ENCODE measurements around the gene EXD3.

Gene EXD3

GRCh38 chr9:137350696-137351584 is 72.0 kb downstream of the EXD3 start:
- Histone ChIP-seq H4K20me1 (ENCODE audit: insufficient read depth) (no peaks in the 10 kb centered on the region), H3K4me1 (ENCODE audit: low read depth, poor library complexity, severe bottlenecking) (no peaks in the 10 kb centered on the region), H3K4me3 (IDR thresholded peaks at IDR 0.05; ENCODE audit: insufficient read depth, low read depth, low read length) (no peak overlapping the region), H3K4me2 (no peak overlapping the region), H3K79me2 (ENCODE audit: insufficient read depth, low read depth) (no peaks in the 10 kb centered on the region), H3K27ac (no peak overlapping the region), H3K9ac (no peak overlapping the region), H3K36me3 (ENCODE audit: insufficient read depth) (no peaks in the 10 kb centered on the region), H2AFZ (ENCODE audit: low read depth) (no peak overlapping the region), H3K27me3 (ENCODE audit: insufficient read depth, low read depth) (peaks cover 32% of the 10 kb centered on the region)
- TF ChIP-seq, protein P1, sequence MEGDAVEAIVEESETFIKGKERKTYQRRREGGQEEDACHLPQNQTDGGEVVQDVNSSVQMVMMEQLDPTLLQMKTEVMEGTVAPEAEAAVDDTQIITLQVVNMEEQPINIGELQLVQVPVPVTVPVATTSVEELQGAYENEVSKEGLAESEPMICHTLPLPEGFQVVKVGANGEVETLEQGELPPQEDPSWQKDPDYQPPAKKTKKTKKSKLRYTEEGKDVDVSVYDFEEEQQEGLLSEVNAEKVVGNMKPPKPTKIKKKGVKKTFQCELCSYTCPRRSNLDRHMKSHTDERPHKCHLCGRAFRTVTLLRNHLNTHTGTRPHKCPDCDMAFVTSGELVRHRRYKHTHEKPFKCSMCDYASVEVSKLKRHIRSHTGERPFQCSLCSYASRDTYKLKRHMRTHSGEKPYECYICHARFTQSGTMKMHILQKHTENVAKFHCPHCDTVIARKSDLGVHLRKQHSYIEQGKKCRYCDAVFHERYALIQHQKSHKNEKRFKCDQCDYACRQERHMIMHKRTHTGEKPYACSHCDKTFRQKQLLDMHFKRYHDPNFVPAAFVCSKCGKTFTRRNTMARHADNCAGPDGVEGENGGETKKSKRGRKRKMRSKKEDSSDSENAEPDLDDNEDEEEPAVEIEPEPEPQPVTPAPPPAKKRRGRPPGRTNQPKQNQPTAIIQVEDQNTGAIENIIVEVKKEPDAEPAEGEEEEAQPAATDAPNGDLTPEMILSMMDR (conservative IDR thresholded peaks at IDR 0.05; ENCODE audit: low read depth, low read length): no peak

GRCh38 chr9:137349471-137350033 is 73.4 kb downstream of the EXD3 start:
- Histone ChIP-seq H3K4me2 (no peak overlapping the region), H3K27ac (no peak overlapping the region), H3K79me2 (ENCODE audit: insufficient read depth, low read depth) (no peaks in the 10 kb centered on the region), H3K4me1 (ENCODE audit: low read depth, poor library complexity, severe bottlenecking) (no peaks in the 10 kb centered on the region), H4K20me1 (ENCODE audit: insufficient read depth) (no peaks in the 10 kb centered on the region), H3K27me3 (ENCODE audit: insufficient read depth, low read depth) (peaks cover 42% of the 10 kb centered on the region), H3K36me3 (ENCODE audit: insufficient read depth) (no peaks in the 10 kb centered on the region), H3K4me3 (IDR thresholded peaks at IDR 0.05; ENCODE audit: insufficient read depth, low read depth, low read length) (no peak overlapping the region), H3K9ac (no peak overlapping the region), H2AFZ (ENCODE audit: low read depth) (no peak overlapping the region)
- TF ChIP-seq, protein P1 (conservative IDR thresholded peaks at IDR 0.05; ENCODE audit: low read depth, low read length): no peak

DNA sequence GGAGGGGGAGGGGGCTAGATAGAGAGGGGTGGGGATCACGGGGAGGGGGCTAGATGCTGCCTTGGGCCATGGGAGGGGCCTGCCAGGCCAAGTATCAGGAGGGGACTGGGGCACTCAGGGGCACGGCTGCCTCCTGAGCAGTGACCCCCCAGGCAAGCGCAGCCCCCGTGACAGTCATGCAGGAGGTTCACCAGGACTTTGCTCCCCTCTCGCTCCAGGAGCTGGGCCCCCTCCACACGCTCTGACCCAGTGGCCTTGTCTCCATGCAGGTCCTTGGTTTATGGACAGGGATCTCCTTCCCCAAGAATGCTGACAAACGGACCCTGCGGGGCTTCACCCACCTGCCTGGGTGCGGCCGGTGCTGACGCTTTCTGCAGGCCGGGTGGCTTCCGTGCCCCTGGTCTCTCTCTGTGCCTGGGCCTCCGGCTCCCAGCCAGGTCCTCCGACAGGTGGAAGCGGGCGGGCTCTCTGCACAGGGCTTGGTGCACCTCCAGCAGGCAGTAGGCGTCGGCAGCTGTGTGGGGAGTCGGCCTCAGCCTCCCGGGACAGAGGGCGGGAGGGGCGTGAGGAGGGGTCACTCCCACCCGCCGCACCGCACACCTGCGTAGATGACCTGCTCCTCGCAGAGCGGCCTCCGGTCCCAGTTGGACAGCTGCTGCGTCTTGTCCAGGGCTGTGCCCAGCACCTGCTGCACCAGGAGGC is 74.0 kb downstream of the EXD3 start:
- Histone ChIP-seq H2AFZ (ENCODE audit: low read depth) (no peak overlapping the region), H3K79me2 (ENCODE audit: insufficient read depth, low read depth) (no peaks in the 10 kb centered on the region), H3K4me3 (IDR thresholded peaks at IDR 0.05; ENCODE audit: insufficient read depth, low read depth, low read length) (no peak overlapping the region), H3K4me2 (no peak overlapping the region), H3K9ac (no peak overlapping the region), H3K27ac (no peak overlapping the region), H3K4me1 (ENCODE audit: low read depth, poor library complexity, severe bottlenecking) (no peaks in the 10 kb centered on the region), H3K36me3 (ENCODE audit: insufficient read depth) (no peaks in the 10 kb centered on the region), H3K27me3 (ENCODE audit: insufficient read depth, low read depth) (peaks cover 49% of the 10 kb centered on the region), H4K20me1 (ENCODE audit: insufficient read depth) (no peaks in the 10 kb centered on the region)
- TF ChIP-seq, protein P1 (conservative IDR thresholded peaks at IDR 0.05; ENCODE audit: low read depth, low read length): no peak

GRCh38 chr9:137347928-137348327 is 75.0 kb downstream of the EXD3 start:
- Histone ChIP-seq H3K79me2 (ENCODE audit: insufficient read depth, low read depth) (no peaks in the 10 kb centered on the region), H3K4me3 (IDR thresholded peaks at IDR 0.05; ENCODE audit: insufficient read depth, low read depth, low read length) (no peak overlapping the region), H3K27me3 (ENCODE audit: insufficient read depth, low read depth) (peaks cover 54% of the 10 kb centered on the region), H3K36me3 (ENCODE audit: insufficient read depth) (no peaks in the 10 kb centered on the region), H3K27ac (no peak overlapping the region), H3K4me1 (ENCODE audit: low read depth, poor library complexity, severe bottlenecking) (no peaks in the 10 kb centered on the region), H4K20me1 (ENCODE audit: insufficient read depth) (no peaks in the 10 kb centered on the region), H3K9ac (no peak overlapping the region), H3K4me2 (no peak overlapping the region), H2AFZ (ENCODE audit: low read depth) (no peak overlapping the region)
- TF ChIP-seq, protein P1 (conservative IDR thresholded peaks at IDR 0.05; ENCODE audit: low read depth, low read length): no peak
